ENCODE measurements around the gene SETBP1.
"Not testable (repeated sequence)": the region's sequence is repeated elsewhere in the genome, so short reads cannot be mapped to it uniquely, and the experiment has no call there.

Gene SETBP1

DNA sequence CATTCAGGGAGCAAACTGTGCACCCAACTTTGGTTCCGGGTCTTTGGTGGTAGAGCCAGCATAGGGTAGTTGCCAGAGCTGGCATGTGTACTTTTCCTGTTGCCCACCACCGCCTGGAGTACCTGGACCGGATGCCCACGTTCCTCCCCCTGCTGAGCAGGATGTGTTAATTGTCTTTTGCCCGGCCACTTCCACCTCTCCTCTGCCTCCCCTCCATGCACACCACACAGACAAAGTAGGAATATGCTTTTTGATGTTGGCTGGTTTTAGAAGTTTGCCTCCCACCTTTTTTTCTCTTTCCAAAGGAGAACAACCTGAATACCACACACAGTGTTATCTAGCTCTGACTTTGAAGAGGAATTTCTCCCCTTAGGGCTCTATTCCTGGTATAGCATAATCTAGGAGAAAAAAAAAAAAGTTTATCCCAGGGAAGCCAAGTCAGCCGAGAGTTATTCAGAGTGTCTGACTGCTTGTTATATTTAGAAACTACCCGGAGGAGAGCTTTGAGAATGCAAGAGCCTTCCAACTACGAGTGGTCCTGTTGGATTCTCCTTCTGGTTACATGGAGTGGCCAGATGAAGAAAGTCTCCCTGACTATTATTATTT lies 111.9 kb downstream of the SETBP1 start:
- Histone ChIP-seq H3K36me3 (ENCODE audit: insufficient read depth, low read length) (no peaks in the 10 kb centered on the region), H3K4me3 (no peak overlapping the region), H3K9ac (ENCODE audit: insufficient read length) (no peak overlapping the region), H3K27ac (no peak overlapping the region), H3K9me3 (ENCODE audit: low read depth, low read length) (no peaks in the 10 kb centered on the region)
- TF ChIP-seq EZH2 (IDR thresholded peaks at IDR 0.05) = no peak
- no peak for TF ChIP-seq FOXP2 (optimal IDR thresholded peaks at IDR 0.05; ENCODE audit: control extremely low read depth, extremely low read length, insufficient read depth)
- no peak for TF ChIP-seq POLR2AphosphoS5 (IDR thresholded peaks at IDR 0.05; ENCODE audit: borderline replicate concordance, low read depth, low read length)
- DNase-seq (ENCODE audit: low read depth, low spot score) = no peak

DNA sequence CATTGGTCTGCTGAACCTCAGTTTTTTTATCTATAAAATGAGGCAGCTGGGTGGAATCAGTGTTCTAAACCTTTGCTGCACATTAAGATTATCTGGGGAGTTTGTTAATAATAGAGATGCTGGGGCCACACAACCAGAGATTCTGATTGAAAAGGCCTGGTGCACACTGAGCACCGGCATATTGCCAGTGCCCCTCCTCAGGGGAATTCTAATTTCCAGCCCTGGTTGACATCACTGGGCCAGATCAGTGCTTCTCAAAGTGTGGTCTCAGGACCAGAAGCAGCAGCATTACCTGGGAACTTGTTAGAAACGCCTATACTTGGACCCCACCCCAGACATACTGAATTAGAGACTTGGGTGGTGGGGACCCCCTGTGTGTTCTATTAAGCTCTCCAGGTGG lies 112.5 kb downstream of the SETBP1 start:
- DNase-seq (ENCODE audit: low read depth, low spot score) = no peak
- TF ChIP-seq POLR2AphosphoS5 (IDR thresholded peaks at IDR 0.05; ENCODE audit: borderline replicate concordance, low read depth, low read length) = no peak
- no peak for TF ChIP-seq FOXP2 (optimal IDR thresholded peaks at IDR 0.05; ENCODE audit: control extremely low read depth, extremely low read length, insufficient read depth)
- TF ChIP-seq EZH2 (IDR thresholded peaks at IDR 0.05) = no peak
- Histone ChIP-seq H3K36me3 (ENCODE audit: insufficient read depth, low read length) (no peaks in the 10 kb centered on the region), H3K9ac (ENCODE audit: insufficient read length) (no peak overlapping the region), H3K9me3 (ENCODE audit: low read depth, low read length) (no peaks in the 10 kb centered on the region), H3K4me3 (no peak overlapping the region), H3K27ac (no peak overlapping the region)

DNA sequence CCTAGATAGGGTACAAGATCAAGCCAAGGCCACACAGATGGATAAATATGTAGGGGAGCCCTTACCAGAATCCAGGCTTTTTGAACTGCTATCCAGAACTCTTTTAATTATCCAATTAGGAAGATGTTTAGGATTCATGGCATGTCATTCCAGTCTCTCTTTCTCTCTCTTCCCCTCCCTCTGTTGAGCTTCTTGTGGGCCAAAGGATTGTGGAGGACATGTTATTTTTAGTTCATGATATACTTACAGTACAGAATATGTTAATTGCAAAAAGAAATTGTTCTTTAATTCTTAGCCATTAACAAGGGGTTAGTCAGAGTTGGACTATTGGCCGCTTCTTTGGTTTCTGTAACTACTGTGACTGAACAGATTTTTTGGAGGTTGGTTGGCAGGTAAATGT lies 113.0 kb downstream of the SETBP1 start:
- H3K9me3 ChIP-seq (ENCODE audit: low read depth, low read length) = no peaks in the 10 kb centered on the region
- no peak overlapping the region for H3K9ac ChIP-seq (ENCODE audit: insufficient read length)
- TF ChIP-seq POLR2AphosphoS5 (IDR thresholded peaks at IDR 0.05; ENCODE audit: borderline replicate concordance, low read depth, low read length) (no peak), FOXP2 (optimal IDR thresholded peaks at IDR 0.05; ENCODE audit: control extremely low read depth, extremely low read length, insufficient read depth) (no peak), EZH2 (IDR thresholded peaks at IDR 0.05) (no peak)
- no peak overlapping the region for H3K4me3 ChIP-seq
- no peak for DNase-seq (ENCODE audit: low read depth, low spot score)
- H3K36me3 ChIP-seq (ENCODE audit: insufficient read depth, low read length) = no peaks in the 10 kb centered on the region
- H3K27ac ChIP-seq = no peak overlapping the region

DNA sequence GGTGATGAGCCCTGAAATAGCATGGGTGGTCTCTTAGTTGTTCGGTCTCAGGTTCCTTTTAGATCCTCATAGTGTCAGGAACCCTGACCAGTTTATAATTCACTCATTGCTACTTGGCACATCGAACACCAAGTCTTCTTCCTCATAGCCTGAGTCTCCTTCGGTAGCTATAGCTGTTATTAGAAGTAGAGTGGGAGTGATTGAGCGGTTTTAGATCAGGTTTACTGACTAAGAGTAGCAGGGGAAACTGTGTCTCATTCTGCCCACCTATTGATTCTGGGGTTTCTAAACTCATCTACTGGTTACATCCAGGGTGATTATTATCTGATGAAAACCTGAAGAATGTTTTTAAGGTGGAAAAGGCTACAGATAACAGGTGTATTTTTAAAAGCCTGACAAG lies 114.6 kb downstream of the SETBP1 start:
- Histone ChIP-seq H3K4me3 (no peak overlapping the region), H3K36me3 (ENCODE audit: insufficient read depth, low read length) (no peaks in the 10 kb centered on the region), H3K9me3 (ENCODE audit: low read depth, low read length) (no peaks in the 10 kb centered on the region), H3K27ac (no peak overlapping the region), H3K9ac (ENCODE audit: insufficient read length) (no peak overlapping the region)
- TF ChIP-seq EZH2 (IDR thresholded peaks at IDR 0.05) = no peak
- TF ChIP-seq POLR2AphosphoS5 (IDR thresholded peaks at IDR 0.05; ENCODE audit: borderline replicate concordance, low read depth, low read length) = no peak
- TF ChIP-seq FOXP2 (optimal IDR thresholded peaks at IDR 0.05; ENCODE audit: control extremely low read depth, extremely low read length, insufficient read depth) = no peak
- no peak for DNase-seq (ENCODE audit: low read depth, low spot score)

DNA sequence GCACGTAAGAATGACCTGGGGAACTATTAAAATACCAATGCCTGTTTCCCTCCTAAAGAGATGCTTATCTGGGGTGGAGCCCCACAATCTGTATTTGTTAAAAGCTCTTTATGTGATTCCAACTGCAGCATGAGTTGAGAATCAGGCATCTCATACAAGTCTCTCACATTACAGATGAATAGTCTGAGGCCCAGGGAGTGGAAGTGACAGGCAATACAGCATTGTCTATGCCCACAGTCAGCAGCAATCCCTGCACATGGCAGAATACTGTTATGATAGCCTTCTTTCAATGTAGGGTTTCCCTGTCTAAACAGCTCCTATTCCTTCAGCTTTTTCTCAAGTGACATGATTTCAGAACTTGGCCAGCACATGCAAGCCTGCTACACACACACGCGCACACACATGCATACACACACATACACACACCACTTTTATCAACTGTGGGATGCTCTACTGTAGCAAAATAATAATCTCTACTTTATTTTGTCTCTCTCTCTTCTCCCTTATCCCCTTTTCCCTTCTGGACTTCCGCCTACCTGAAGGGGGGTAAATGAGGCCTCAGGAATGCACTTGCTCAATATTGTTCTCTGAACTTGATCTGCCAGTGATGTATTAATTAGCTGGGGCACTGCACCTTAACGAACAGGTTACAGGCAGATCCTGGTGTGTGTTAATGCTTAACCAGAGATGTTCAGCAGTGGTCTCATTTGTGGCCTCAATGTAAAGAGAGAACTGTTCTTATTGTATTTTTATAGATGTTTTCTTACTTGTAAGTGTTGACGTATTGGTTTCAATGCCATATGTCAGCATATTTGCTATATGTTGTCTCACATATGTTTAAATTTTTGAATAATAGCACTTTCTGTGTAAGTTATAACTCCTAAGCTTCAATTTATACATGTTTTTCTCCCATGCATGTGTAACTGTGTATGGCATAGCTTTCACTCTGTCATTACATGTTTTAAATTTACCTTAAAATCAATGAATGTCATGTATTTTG lies 116.0 kb downstream of the SETBP1 start:
- H3K4me3 ChIP-seq = no peak overlapping the region
- H3K36me3 ChIP-seq (ENCODE audit: insufficient read depth, low read length) = no peaks in the 10 kb centered on the region
- DNase-seq (ENCODE audit: low read depth, low spot score) = no peak
- H3K9me3 ChIP-seq (ENCODE audit: low read depth, low read length) = no peaks in the 10 kb centered on the region
- H3K27ac ChIP-seq = no peak overlapping the region
- TF ChIP-seq POLR2AphosphoS5 (IDR thresholded peaks at IDR 0.05; ENCODE audit: borderline replicate concordance, low read depth, low read length) = no peak
- TF ChIP-seq FOXP2 (optimal IDR thresholded peaks at IDR 0.05; ENCODE audit: control extremely low read depth, extremely low read length, insufficient read depth) = no peak
- no peak for TF ChIP-seq EZH2 (IDR thresholded peaks at IDR 0.05)
- H3K9ac ChIP-seq (ENCODE audit: insufficient read length) = no peak overlapping the region

DNA sequence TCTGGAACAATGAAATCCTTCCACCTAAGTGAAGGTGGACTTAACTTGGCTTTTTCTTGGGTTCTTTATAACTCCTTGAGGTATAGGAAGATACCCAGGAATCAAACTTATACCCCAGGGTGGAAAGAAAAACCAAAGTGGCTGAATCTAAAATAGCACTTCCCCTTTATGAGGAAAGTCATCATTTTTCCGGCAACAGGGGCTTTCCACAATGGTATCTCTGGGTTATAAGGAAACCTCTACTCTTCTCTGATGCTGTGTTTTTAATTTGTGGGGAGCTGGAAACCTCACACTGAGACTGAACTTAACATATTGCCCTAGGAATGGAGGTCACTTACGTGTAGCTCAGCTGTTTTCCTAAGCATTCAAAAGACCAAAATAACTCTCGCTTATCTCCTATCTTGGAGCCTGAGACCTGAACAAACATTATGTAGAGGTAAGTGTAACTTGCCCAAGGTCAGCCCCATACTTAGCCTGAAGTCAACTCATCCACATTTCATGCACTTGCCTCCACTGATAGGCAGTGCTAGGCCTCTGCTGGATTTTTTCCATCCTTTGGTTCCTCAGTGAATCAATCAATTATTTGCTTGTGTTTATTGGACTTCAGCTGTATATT lies 117.9 kb downstream of the SETBP1 start:
- no peak overlapping the region for H3K27ac ChIP-seq
- no peak for DNase-seq (ENCODE audit: low read depth, low spot score)
- no peaks in the 10 kb centered on the region for H3K36me3 ChIP-seq (ENCODE audit: insufficient read depth, low read length)
- H3K4me3 ChIP-seq = no peak overlapping the region
- no peaks in the 10 kb centered on the region for H3K9me3 ChIP-seq (ENCODE audit: low read depth, low read length)
- no peak for TF ChIP-seq POLR2AphosphoS5 (IDR thresholded peaks at IDR 0.05; ENCODE audit: borderline replicate concordance, low read depth, low read length)
- TF ChIP-seq EZH2 (IDR thresholded peaks at IDR 0.05) = no peak
- H3K9ac ChIP-seq (ENCODE audit: insufficient read length) = no peak overlapping the region

DNA sequence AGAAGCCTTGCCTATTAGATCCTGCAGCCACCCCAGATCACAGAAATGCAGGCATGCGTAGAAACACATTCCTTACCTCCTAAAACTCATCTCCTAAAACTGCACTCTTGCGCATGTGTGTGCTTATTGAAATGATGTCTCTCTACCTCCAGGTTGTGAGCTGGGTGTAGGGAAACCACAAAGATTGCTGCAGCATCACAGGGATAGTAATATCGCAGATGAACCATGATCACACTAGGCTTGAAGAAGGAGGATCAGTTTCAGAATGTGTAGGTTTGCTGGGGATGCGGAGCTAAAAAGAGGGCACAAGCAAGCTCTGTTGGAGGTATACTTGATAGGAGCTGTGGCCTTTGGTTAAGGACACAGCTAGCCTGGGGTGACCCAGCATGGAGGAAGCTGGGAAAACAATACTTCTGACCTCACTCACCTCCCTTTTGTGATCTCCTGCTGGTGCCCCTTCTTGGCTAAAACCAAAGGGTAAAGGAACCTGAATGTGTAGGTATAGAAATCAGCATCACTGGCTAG lies 118.8 kb downstream of the SETBP1 start:
- no peaks in the 10 kb centered on the region for H3K36me3 ChIP-seq (ENCODE audit: insufficient read depth, low read length)
- no peak overlapping the region for H3K27ac ChIP-seq
- no peak overlapping the region for H3K9ac ChIP-seq (ENCODE audit: insufficient read length)
- H3K4me3 ChIP-seq = no peak overlapping the region
- TF ChIP-seq FOXP2 (optimal IDR thresholded peaks at IDR 0.05; ENCODE audit: control extremely low read depth, extremely low read length, insufficient read depth) (no peak), POLR2AphosphoS5 (IDR thresholded peaks at IDR 0.05; ENCODE audit: borderline replicate concordance, low read depth, low read length) (no peak), EZH2 (IDR thresholded peaks at IDR 0.05) (no peak)
- H3K9me3 ChIP-seq (ENCODE audit: low read depth, low read length) = no peaks in the 10 kb centered on the region
- no peak for DNase-seq (ENCODE audit: low read depth, low spot score)

DNA sequence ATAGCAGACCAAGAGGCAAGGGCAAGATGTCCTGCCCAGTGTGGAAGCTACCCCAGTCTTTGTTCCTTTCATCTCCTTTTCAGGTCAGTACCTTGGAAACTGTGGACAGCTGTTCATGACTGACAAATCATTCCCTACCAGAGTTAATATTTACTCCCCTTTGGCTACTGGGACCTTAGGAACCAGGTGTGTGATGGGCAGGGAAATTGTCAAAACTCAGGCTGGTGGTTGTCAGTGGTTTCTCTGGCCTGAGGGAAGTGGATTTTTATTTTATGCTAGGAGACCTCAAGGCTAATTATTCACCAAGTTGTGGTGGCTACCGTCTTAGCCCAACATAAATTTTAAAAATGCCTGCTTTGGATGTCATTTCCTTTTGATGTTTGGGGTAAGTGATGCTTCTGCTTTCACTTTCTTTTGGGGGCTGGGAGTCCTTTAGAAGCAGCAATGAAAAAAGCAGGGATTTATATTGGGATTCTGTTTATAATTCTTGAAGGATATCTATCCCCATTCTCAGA lies 119.3 kb downstream of the SETBP1 start:
- no peaks in the 10 kb centered on the region for H3K9me3 ChIP-seq (ENCODE audit: low read depth, low read length)
- DNase-seq (ENCODE audit: low read depth, low spot score) = no peak
- no peak overlapping the region for H3K4me3 ChIP-seq
- no peak overlapping the region for H3K27ac ChIP-seq
- H3K9ac ChIP-seq (ENCODE audit: insufficient read length) = no peak overlapping the region
- TF ChIP-seq FOXP2 (optimal IDR thresholded peaks at IDR 0.05; ENCODE audit: control extremely low read depth, extremely low read length, insufficient read depth) (no peak), POLR2AphosphoS5 (IDR thresholded peaks at IDR 0.05; ENCODE audit: borderline replicate concordance, low read depth, low read length) (no peak), EZH2 (IDR thresholded peaks at IDR 0.05) (no peak)
- no peaks in the 10 kb centered on the region for H3K36me3 ChIP-seq (ENCODE audit: insufficient read depth, low read length)

DNA sequence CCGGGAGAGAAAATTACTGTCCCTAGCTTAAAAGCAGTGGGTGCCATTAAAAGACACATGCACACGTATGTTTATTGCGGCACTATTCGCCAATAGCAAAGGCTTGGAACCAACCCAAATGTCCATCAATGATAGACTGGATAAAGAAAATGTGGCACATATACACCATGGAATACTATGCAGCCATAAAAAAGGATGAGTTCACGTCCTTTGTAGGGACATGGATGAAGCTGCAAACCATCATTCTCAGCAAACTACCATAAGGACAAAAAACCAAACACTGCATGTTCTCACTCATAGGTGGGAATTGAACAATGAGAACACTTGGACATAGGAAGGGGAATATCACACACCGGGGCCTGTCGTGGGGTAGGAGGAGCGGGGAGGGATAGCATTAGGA lies 120.1 kb downstream of the SETBP1 start:
- H3K36me3 ChIP-seq (ENCODE audit: insufficient read depth, low read length); H3K9ac ChIP-seq (ENCODE audit: insufficient read length); H3K9me3 ChIP-seq (ENCODE audit: low read depth, low read length); H3K27ac ChIP-seq; DNase-seq (ENCODE audit: low read depth, low spot score); H3K4me3 ChIP-seq: not testable (repeated sequence)

Measured in SK-N-MC (cell line).